WTC11 (cell line): ENCODE measurements around the gene MX2.

Experiments
- MYBL2 ChIP-seq: sonication (generic); formaldehyde crosslinking; IDR thresholded peaks from 2 replicates; pipeline ENCODE4 v1.8.1; 2023; ENCODE audit warnings: mild to moderate bottlenecking, moderate library complexity, missing genetic modification reagents
- RELA ChIP-seq: sonication (generic); formaldehyde crosslinking; IDR thresholded peaks from 2 replicates; pipeline ENCODE4 v1.8.1; 2022; ENCODE audit warnings: missing genetic modification reagents, mild to moderate bottlenecking, borderline replicate concordance
- TF ChIP-seq, protein P1 (sequence below): sonication (generic); formaldehyde crosslinking; IDR thresholded peaks from 2 replicates; pipeline ENCODE4 v1.8.1; 2023; ENCODE audit warnings: mild to moderate bottlenecking, missing genetic modification reagents, borderline replicate concordance

- no peak for TF ChIP-seq RELA
- TF ChIP-seq MYBL2 (CRISPR knock-in tag): no peak
- TF ChIP-seq, protein P1, sequence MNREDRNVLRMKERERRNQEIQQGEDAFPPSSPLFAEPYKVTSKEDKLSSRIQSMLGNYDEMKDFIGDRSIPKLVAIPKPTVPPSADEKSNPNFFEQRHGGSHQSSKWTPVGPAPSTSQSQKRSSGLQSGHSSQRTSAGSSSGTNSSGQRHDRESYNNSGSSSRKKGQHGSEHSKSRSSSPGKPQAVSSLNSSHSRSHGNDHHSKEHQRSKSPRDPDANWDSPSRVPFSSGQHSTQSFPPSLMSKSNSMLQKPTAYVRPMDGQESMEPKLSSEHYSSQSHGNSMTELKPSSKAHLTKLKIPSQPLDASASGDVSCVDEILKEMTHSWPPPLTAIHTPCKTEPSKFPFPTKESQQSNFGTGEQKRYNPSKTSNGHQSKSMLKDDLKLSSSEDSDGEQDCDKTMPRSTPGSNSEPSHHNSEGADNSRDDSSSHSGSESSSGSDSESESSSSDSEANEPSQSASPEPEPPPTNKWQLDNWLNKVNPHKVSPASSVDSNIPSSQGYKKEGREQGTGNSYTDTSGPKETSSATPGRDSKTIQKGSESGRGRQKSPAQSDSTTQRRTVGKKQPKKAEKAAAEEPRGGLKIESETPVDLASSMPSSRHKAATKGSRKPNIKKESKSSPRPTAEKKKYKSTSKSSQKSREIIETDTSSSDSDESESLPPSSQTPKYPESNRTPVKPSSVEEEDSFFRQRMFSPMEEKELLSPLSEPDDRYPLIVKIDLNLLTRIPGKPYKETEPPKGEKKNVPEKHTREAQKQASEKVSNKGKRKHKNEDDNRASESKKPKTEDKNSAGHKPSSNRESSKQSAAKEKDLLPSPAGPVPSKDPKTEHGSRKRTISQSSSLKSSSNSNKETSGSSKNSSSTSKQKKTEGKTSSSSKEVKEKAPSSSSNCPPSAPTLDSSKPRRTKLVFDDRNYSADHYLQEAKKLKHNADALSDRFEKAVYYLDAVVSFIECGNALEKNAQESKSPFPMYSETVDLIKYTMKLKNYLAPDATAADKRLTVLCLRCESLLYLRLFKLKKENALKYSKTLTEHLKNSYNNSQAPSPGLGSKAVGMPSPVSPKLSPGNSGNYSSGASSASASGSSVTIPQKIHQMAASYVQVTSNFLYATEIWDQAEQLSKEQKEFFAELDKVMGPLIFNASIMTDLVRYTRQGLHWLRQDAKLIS (CRISPR knock-in tag): no peak
Observed at GRCh38 chr21:41321908-41322495, 39.8 kb upstream of the MX2 start.
